GM18519 (cell line): ENCODE results near the gene HIBADH.
"Not testable (repeated sequence)": the region's sequence is repeated elsewhere in the genome, so short reads cannot be mapped to it uniquely, and the experiment has no call there.

ENCODE experiments used
- ATAC-seq: cut with Tn5 transposase; IDR thresholded peaks from one replicate; pipeline ENCODE4 v1.9.1; 2021; ENCODE audit warnings: mild to moderate bottlenecking, moderate library complexity; ENCODE audit not compliant: unreplicated experiment, low FRiP score

HIBADH gene

DNA sequence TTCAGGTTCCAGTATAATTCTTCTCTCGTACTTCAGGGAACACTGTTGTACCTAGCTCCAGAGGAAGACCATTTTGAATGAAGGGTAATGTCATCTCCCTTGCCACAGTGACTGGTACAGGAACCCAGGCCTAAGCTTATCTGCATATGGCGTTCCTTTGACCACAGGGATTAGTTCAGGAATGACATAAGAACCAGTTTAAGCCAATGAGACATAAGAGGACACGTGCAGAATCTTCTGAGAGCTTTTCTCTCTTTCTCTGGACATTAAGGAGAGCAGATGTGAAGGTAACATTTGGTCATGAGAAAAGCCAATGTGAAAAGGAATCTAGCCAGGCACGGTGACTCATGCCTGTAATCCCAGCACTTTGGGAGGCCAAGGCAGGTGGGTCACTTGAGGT is 21.8 kb upstream of the HIBADH start:
- ATAC-seq: no peak

GRCh38 chr7:27680610-27681009 is 17.9 kb upstream of the HIBADH start:
- no peak for ATAC-seq

- ATAC-seq: no peak
Observed at GRCh38 chr7:27678617-27679260, 16.1 kb upstream of the HIBADH start.

DNA sequence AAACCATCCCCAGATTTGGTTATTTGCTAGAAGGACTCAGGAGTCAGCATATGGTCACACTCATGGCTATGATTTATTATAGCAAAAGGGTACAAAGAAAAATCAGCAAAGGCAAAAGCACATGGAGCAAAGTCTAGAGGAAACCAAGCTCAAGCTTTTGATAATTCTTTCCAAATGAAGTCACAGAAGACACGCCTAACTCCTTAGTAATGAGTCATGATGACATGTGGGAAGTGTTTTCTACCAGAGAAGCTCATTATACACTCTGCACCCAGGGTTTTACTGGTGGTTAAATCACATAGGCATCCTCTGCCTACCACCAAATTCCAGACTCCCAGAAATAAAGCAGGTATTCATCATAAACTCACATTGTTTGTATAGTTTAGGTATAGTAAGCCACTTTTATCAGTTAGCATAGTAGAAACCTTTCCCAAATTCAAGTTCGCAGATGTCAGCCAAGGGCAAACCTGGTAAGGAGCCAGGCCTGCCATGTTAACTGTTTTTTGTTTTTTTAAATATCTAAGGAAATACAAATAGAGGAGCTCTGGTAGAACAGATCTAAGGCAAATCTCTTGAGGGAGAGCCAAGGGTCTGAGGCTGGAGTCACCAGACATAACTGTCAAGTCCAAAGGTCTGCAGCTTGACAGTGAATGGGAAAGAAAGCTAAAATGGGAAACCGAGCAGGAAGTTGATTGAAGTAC is 15.4 kb upstream of the HIBADH start:
- no peak for ATAC-seq

- not testable (repeated sequence) for ATAC-seq
Observed at GRCh38 chr7:27674126-27674525, 11.4 kb upstream of the HIBADH start.

DNA sequence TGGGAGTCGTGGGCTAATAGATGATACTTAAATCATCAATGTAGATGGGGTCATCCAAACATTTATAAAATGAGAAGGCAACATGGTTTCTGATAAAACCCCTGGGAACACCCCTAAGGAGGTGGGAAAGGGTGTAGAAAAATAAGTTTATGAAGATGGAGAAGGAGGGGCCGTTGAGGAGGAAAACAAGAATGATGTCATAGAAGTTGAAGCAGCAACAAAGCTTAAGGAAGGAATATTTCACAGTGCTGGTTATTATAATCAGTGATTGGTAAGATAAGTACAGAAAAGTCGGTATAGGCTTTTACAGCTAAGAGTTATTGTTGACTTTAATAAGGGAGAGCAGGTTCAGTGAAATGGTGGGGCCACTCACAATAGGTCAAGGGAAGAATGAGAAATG is 9.0 kb upstream of the HIBADH start:
- no peak for ATAC-seq

GRCh38 chr7:27670676-27671075 is 8.0 kb upstream of the HIBADH start:
- ATAC-seq: no peak

DNA sequence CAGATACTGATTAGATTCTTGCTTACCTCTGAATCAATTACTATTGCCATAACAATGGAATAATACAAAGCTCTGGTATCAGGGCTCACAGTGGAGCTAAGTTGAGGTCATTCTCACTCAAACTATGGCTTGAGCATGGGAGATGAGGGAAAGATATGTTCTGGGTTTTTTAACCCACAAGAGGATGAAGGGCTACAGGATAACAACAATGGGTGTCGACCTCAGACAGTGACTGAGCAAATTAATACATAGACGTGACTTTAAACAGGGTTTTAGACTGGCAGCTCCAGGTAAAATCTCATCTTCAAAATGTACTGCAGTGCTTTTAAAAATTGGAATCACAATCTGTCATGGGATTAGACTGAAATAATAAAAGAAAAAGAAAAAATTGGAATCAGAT is 7.5 kb upstream of the HIBADH start:
- no peak for ATAC-seq

GRCh38 chr7:27665531-27665930 is 2.8 kb upstream of the HIBADH start:
- no peak for ATAC-seq

GRCh38 chr7:27663989-27664331 is 1.3 kb upstream of the HIBADH start:
- no peak for ATAC-seq

GRCh38 chr7:27661811-27662489 is 733 bp downstream of the HIBADH start:
- ATAC-seq: no peak

DNA sequence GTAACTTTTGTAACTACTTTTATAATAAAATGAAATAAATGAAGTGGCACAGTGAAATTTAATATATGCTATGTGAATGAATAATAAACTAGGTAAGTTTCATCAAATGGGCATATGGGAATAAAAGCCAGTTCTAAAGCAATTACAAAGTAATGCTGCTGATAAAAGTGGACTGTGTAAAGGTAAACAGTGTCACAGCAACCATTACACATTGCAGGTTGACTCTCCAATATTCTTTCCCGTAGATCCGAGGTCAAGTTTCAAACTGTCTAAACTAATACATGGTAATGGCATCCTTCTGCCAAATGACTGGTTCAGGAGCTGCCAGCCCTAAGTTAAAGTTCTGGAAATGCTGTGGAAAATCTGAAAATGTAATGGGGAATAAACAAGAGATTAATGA is 6.0 kb downstream of the HIBADH start:
- ATAC-seq: no peak

DNA sequence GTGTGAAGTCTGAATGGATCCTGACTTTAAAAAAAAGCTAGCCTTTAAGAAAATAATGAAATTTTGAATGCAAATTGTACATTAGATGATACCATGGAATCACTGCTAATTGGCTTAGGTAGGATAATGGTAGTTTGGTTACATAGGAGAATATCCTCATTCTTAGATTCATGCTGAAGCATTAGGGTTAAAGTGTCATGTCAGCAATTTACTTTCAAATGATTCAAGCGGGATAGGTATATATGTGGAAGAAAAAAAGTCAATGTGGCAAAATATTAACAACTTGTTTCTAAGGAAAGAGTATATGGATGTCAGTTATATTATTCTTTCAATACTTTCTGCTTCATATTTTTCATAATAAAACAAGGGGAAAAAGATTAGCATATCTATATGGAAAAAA is 7.5 kb downstream of the HIBADH start:
- ATAC-seq: no peak

- ATAC-seq: no peak
Observed at GRCh38 chr7:27652518-27652917, 10.2 kb downstream of the HIBADH start.

DNA sequence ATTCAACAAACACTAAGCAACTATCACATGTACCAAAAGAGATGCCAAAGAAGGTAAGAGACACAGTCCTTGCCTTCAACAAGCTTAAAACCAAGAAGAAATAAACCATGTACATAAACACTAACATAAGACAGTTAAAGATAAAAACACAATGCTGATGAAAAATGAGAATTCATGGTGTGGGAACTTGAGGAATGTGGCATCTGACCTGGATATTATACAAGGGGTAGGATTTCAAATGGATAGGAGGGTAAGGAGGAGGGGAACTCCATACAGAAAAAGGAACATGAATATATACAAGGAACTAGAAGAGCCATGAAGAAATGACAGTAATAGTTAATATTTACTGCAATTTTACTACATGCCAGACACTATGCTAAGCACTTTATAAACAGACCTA is 11.0 kb downstream of the HIBADH start:
- no peak for ATAC-seq

- no peak for ATAC-seq
Observed at GRCh38 chr7:27650283-27650682, 12.4 kb downstream of the HIBADH start.

GRCh38 chr7:27647489-27647888 is 15.2 kb downstream of the HIBADH start:
- no peak for ATAC-seq

DNA sequence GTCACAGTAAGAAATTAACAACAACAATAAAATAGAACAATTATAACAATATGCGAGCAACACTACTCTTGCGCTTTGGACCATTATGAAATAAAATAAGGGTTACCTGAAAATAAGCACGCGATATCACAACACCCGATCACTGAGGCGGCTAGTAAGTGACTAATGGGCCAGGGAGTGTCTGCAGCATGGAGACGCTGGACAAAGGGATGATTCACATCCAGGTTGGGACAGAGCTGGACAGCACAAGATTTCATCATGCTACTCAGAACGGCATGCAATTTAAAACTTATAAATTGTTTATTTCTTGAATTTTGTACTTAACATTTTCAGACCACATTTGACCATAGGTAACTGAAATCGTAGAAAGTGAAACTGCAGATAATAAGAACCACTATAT is 15.6 kb downstream of the HIBADH start:
- ATAC-seq: no peak

DNA sequence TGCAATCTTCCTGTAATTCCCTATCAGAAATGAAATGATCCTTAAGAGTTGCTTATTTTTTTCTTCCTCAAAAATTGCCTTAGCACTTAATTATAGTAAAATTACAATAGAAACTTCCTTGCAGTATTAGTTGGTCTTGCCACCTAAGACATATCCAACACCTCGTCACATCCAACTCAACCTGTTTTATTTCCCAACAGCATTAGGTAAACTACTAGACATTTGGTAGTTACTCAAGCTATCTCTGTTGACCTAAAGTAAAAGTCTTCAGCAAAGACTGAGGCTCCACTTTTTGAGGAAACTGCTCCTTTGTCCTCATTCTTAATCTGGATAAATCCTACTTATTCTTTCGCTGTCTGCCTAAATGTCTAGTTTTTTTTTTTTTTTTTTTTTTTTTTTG is 20.4 kb downstream of the HIBADH start:
- no peak for ATAC-seq

- ATAC-seq: no peak
Observed at GRCh38 chr7:27641581-27642230, 21.0 kb downstream of the HIBADH start.

GRCh38 chr7:27640884-27641574 is 21.7 kb downstream of the HIBADH start:
- no peak for ATAC-seq
